Upper lobe of right lung (tissue), 1 donor: ENCODE data around the gene FAM89A. TPM values are rescaled to one million over a fixed set of nuclear protein-coding genes. Genes with fewer than 3 reads are reported as not detected.

Experiments used
- ATAC-seq: fragments of 200-7000 bp; cut with Tn5 transposase; one replicate; pipeline ENCODE4 v1.9.1; 2020; ENCODE audit warnings: mild to moderate bottlenecking, moderate library complexity
- DNase-seq: peaks from one replicate; pipeline ENCODE4 v3.0.0-alpha.2; 2020
- H3K27ac ChIP-seq: fragments of 200-600 bp; one replicate; pipeline ENCODE4 v1.8.0; 2022
- H3K27me3 ChIP-seq: fragments of 200-600 bp; one replicate; pipeline ENCODE4 v1.8.0; 2022; ENCODE audit warnings: mild to moderate bottlenecking
- H3K36me3 ChIP-seq: fragments of 200-600 bp; one replicate; pipeline ENCODE4 v1.8.0; 2022
- H3K4me1 ChIP-seq: fragments of 200-600 bp; one replicate; pipeline ENCODE4 v1.8.0; 2022
- H3K4me3 ChIP-seq: fragments of 200-600 bp; one replicate; pipeline ENCODE4 v1.8.0; 2022; ENCODE audit warnings: mild to moderate bottlenecking
- H3K9me3 ChIP-seq: fragments of 200-600 bp; one replicate; pipeline ENCODE4 v1.8.0; 2022
- intact Hi-C: fragments of 100-400 bp; cut with DNase I; formaldehyde crosslinking; loops from one replicate; pipeline ENCODE4 v1.11.0; 2022
- total RNA-seq: library from RNA; stranded (reverse); fragmentation: NEBNext Ultra II Directional; extraction: Animal tissue kit (Norgen Biotek cat#: 25700); gene quantifications from one replicate; pipeline ENCODE4 v1.2.1, GENCODE V29; 2021
- TF ChIP-seq, protein P1 (sequence below): fragments of 200-600 bp; IDR thresholded peaks from one replicate; pipeline ENCODE4 v1.8.0; 2022; ENCODE audit warnings: antibody characterized with exemption
- donor health status: DM: no; HTN: yes; CAD: no; lungs with severe emphysema.

Gene FAM89A
- total RNA-seq, 1 donor from 2014 or later, result 41.4 TPM

DNA sequence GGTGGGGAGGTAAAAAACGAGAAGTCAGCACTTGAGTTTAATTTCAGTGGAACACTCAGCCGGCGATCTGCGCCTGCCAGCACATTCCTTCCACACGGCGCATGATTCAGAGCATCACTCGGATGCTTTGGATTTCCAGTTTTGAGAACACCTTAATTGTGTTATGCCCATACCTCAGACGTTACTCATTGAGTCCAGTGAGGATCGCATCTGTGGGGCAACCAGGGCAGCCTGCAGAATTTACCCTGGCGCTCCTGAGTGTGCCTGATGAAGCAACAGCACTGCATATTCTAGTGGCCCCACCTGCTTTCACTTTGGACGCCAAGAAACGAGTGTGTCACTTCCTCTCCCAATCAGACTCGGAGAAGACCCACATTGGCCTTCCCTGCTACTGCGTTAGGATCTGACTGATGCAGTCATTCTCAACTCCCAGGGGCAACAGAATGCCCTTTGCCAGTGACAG, 19.9 kb downstream of the FAM89A start:
- Histone ChIP-seq H3K36me3 (peaks cover 5% of the 10 kb centered on the region), H3K4me3 (peak overlapping the region; percentile 19), H3K9me3 (no peaks in the 10 kb centered on the region), H3K27ac (peak overlapping the region; percentile 59), H3K4me1 (peaks cover 18% of the 10 kb centered on the region), H3K27me3 (no peaks in the 10 kb centered on the region)
- DNase-seq (no peak), ATAC-seq (peak; percentile 65)
- intact Hi-C loops, result no loop called here
- TF ChIP-seq, protein P1, sequence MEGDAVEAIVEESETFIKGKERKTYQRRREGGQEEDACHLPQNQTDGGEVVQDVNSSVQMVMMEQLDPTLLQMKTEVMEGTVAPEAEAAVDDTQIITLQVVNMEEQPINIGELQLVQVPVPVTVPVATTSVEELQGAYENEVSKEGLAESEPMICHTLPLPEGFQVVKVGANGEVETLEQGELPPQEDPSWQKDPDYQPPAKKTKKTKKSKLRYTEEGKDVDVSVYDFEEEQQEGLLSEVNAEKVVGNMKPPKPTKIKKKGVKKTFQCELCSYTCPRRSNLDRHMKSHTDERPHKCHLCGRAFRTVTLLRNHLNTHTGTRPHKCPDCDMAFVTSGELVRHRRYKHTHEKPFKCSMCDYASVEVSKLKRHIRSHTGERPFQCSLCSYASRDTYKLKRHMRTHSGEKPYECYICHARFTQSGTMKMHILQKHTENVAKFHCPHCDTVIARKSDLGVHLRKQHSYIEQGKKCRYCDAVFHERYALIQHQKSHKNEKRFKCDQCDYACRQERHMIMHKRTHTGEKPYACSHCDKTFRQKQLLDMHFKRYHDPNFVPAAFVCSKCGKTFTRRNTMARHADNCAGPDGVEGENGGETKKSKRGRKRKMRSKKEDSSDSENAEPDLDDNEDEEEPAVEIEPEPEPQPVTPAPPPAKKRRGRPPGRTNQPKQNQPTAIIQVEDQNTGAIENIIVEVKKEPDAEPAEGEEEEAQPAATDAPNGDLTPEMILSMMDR, result no peak

DNA sequence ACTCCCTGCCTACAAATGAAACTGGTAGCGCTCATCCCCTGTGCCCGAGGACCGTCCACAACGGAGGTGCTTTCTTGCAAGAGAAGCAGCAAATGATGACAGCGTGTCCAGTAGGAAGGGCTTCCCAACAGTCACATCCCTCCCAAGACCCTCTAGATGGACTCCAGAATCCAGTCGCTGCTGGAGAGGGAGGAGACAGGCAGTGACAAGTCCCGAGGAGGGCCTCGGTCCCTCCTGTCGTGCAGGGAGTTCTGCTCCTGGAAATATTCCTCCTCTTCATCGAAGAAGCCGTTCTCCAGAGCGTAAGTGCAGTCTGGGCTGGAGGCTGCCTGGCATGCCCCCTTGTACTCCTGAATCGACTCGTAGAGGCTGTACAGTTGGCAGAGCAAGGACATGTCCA, 20.3 kb downstream of the FAM89A start:
- Histone ChIP-seq H3K27me3 (no peaks in the 10 kb centered on the region), H3K36me3 (peaks cover 5% of the 10 kb centered on the region), H3K9me3 (no peaks in the 10 kb centered on the region), H3K4me3 (no peak overlapping the region), H3K4me1 (peaks cover 18% of the 10 kb centered on the region), H3K27ac (peak overlapping the region; percentile 59)
- ATAC-seq (no peak), DNase-seq (no peak)
- intact Hi-C loops, result no loop called here
- TF ChIP-seq, protein P1, result no peak

DNA sequence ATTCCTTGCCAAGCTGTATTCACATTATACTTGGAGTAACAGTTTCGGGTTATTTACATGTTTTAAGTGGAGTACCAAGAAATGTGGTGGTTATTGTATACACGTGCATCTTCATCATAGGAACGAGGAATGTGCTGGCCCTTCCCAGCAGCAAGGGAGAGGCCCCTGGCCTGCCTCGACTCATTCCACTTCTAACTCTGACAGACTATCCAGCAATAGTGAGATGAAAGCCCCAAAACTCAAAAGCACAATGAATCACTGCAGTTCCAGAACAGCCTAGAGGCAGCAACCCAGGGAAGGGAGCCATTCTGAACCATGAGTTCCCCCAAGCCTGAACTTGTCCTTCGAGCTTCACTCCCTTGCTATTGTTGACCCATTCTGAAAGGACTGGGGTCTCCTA, 23.1 kb downstream of the FAM89A start:
- DNase-seq (no peak), ATAC-seq (no peak)
- Histone ChIP-seq H3K36me3 (peaks cover 5% of the 10 kb centered on the region), H3K4me1 (peaks cover 18% of the 10 kb centered on the region), H3K9me3 (no peaks in the 10 kb centered on the region), H3K27ac (no peak overlapping the region), H3K4me3 (no peak overlapping the region), H3K27me3 (no peaks in the 10 kb centered on the region)
- intact Hi-C loops, result no loop called here
- TF ChIP-seq, protein P1, result no peak

DNA sequence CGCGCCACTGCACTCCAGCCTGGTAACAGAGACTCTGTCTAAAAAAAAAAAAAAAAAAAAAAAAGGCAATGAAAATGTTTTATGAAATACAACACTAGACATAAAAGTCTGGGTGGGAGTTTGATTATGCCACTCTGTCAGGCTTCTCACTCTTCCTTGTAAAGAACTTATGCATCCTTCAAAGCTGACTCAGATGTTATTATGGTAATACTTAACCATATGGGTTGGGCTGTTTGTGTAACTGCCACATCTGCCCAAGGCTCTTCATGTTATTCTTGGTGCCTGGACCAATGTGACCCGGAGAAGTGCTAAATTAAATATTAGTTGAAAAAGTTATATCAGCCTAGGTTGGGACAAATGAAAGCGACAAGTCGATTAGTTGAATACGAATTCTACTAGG, 23.8 kb downstream of the FAM89A start:
- intact Hi-C loops, result no loop called here
- Histone ChIP-seq H3K27me3 (no peaks in the 10 kb centered on the region), H3K27ac (no peak overlapping the region), H3K4me1 (peaks cover 17% of the 10 kb centered on the region), H3K36me3 (peaks cover 5% of the 10 kb centered on the region), H3K9me3 (no peaks in the 10 kb centered on the region), H3K4me3 (no peak overlapping the region)
- ATAC-seq (no peak), DNase-seq (no peak)
- TF ChIP-seq, protein P1, result no peak

DNA sequence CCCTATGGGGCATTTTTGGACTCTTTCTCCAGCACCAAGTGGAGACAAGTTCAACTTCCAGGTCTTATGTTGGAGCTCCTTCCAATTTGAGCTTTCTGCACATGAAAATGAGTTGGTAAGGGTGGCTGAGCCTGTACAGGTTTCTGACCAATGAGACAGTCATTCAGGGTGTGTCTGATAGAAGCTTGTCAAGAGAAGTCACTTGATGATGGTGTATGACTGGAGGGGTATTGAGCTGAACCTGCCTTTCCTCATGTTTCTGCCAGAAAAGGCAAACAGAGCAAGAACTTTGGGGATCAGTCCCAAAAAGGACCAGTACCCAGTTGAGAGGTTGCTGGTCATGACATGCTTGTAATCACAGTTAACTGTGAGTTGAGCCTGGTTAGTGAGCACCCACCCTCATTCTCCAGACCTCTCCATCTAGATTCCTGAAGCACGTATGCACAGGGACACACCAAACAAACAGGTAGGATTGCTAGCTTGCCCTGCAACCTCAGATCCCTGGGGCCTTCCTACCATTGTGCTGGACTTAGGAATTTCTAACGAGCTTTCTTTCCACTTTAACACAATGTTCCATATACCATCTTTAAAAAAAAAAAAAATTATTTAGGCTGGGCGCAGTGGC, 26.6 kb downstream of the FAM89A start:
- Histone ChIP-seq H3K4me3 (no peak overlapping the region), H3K9me3 (no peaks in the 10 kb centered on the region), H3K27ac (no peak overlapping the region), H3K36me3 (no peaks in the 10 kb centered on the region), H3K4me1 (no peaks in the 10 kb centered on the region), H3K27me3 (no peaks in the 10 kb centered on the region)
- TF ChIP-seq, protein P1, result no peak
- no peak for ATAC-seq
- intact Hi-C loops, result no loop called here
- no peak for DNase-seq

DNA sequence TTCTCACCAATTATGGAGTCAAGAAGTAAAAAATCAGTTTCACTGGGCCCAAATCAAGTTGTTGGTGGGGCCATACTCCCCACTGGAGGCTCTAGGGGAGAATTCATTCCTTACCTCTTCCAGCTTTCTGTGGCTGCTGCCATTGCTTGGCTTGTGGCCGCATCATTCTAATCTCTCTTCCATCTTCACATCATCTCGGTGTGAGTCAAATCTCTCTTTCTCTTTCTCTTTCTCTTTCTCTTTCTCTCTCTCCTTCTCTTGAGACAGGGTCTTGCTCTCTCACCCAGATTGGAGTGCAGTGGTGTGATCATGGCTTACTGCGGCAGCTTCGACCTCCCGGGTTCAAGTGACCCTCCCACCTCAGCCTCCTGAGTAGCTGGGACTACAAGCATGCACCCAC, 28.1 kb downstream of the FAM89A start:
- no peak overlapping the region for H3K27ac ChIP-seq
- ATAC-seq (no peak), DNase-seq (no peak)
- H3K4me3 ChIP-seq, result no peak overlapping the region
- H3K4me1 ChIP-seq, result no peaks in the 10 kb centered on the region
- intact Hi-C loops, result no loop called here
- no peaks in the 10 kb centered on the region for H3K36me3 ChIP-seq
- TF ChIP-seq, protein P1, result no peak
- H3K27me3 ChIP-seq, result no peaks in the 10 kb centered on the region
- H3K9me3 ChIP-seq, result peaks cover 11% of the 10 kb centered on the region
